GM23338 (cell line): Measurements from ENCODE around the gene RAB39A. TPM values are rescaled to one million over a fixed set of nuclear protein-coding genes. Genes with fewer than 3 reads are reported as not detected.
"Not testable (repeated sequence)": the region's sequence is repeated elsewhere in the genome, so short reads cannot be mapped to it uniquely, and the experiment has no call there.

Experiments
- ATAC-seq: fragments of 200-7000 bp; cut with Tn5 transposase; 3 replicates; pipeline ENCODE4 v1.9.1; 2020
- DNase-seq: peaks from one replicate; pipeline ENCODE4 v3.0.0-alpha.2; 2015; ENCODE audit warnings: low spot score
- H2AFZ ChIP-seq: fragments of 200-600 bp; sonication (generic); 2 replicates; pipeline ENCODE4 v1.8.0; 2016; ENCODE audit warnings: antibody characterized with exemption, mild to moderate bottlenecking, moderate library complexity
- H3F3A ChIP-seq: fragments of 200-600 bp; sonication (generic); replicated peaks from 2 replicates; pipeline ENCODE4 v1.8.0; 2017; ENCODE audit warnings: antibody characterized with exemption, mixed run types, low read depth
- H3K27ac ChIP-seq: fragments of 200-600 bp; sonication (generic); 2 replicates; pipeline ENCODE4 v1.6.1; 2016; ENCODE audit warnings: low read depth
- H3K27me3 ChIP-seq: fragments of 200-600 bp; sonication (generic); 2 replicates; pipeline ENCODE4 v1.8.0; 2016; ENCODE audit warnings: mild to moderate bottlenecking, mixed run types, moderate library complexity; ENCODE audit not compliant: insufficient read depth
- H3K36me3 ChIP-seq: fragments of 200-600 bp; sonication (generic); 2 replicates; pipeline ENCODE4 v1.8.0; 2016; ENCODE audit warnings: mild to moderate bottlenecking; ENCODE audit not compliant: insufficient read depth
- H3K4me1 ChIP-seq: fragments of 200-600 bp; sonication (generic); 2 replicates; pipeline ENCODE4 v1.8.0; 2016; ENCODE audit warnings: mild to moderate bottlenecking, moderate library complexity; ENCODE audit not compliant: insufficient read depth
- H3K4me2 ChIP-seq: fragments of 200-600 bp; sonication (generic); 2 replicates; pipeline ENCODE4 v1.7.1; 2017; ENCODE audit warnings: mixed run types
- H3K4me3 ChIP-seq: fragments of 200-600 bp; sonication (generic); 2 replicates; pipeline ENCODE4 v1.6.1; 2016; ENCODE audit warnings: mixed run types
- H3K79me2 ChIP-seq: fragments of 200-600 bp; sonication (generic); replicated peaks from 2 replicates; pipeline ENCODE4 v1.8.0; 2017; ENCODE audit warnings: mild to moderate bottlenecking; ENCODE audit not compliant: insufficient read depth
- H3K9me2 ChIP-seq: fragments of 200-600 bp; sonication (generic); 2 replicates; pipeline ENCODE4 v1.8.0; 2017; ENCODE audit not compliant: insufficient read depth
- H4K20me1 ChIP-seq: fragments of 200-600 bp; sonication (generic); replicated peaks from 2 replicates; pipeline ENCODE4 v1.8.0; 2017; ENCODE audit warnings: mild to moderate bottlenecking; ENCODE audit not compliant: insufficient read depth
- H3K27ac Mint-ChIP-seq: 2 replicates; pipeline ENCODE4 v1.8.0; 2020; ENCODE audit warnings: inconsistent platforms, mild to moderate bottlenecking, moderate library complexity, mixed read lengths
- H3K27me3 Mint-ChIP-seq: 3 replicates; pipeline ENCODE4 v1.8.0; 2022; ENCODE audit warnings: low read depth, mild to moderate bottlenecking, moderate library complexity, mixed read lengths, inconsistent platforms; ENCODE audit not compliant: insufficient read depth, poor library complexity
- H3K36me3 Mint-ChIP-seq: 3 replicates; pipeline ENCODE4 v1.8.0; 2021; ENCODE audit warnings: low read depth, mild to moderate bottlenecking, inconsistent platforms, moderate library complexity, mixed read lengths
- H3K4me1 Mint-ChIP-seq: 3 replicates; pipeline ENCODE4 v1.8.0; 2020; ENCODE audit warnings: mild to moderate bottlenecking, inconsistent platforms, mixed read lengths
- H3K4me3 Mint-ChIP-seq: 3 replicates; pipeline ENCODE4 v1.8.0; 2021; ENCODE audit warnings: moderate library complexity, mild to moderate bottlenecking, inconsistent platforms, mixed read lengths
- H3K9me3 Mint-ChIP-seq: 3 replicates; pipeline ENCODE4 v1.8.0; 2020; ENCODE audit warnings: moderate library complexity, mild to moderate bottlenecking, inconsistent platforms, mixed read lengths
- CREB1 ChIP-seq: fragments of 250-450 bp; sonication (Bioruptor Pico); IDR thresholded peaks from 2 replicates; pipeline ENCODE4 v1.5.0; 2020; ENCODE audit warnings: low read depth, mild to moderate bottlenecking, moderate library complexity
- EZH2phosphoT487 ChIP-seq: fragments of 200-600 bp; sonication (generic); IDR thresholded peaks from one replicate; pipeline ENCODE4 v1.8.1; 2018; ENCODE audit warnings: antibody characterized with exemption; ENCODE audit not compliant: unreplicated experiment
- NANOG ChIP-seq: IDR thresholded peaks from 2 replicates; pipeline ENCODE4 v1.6.1; 2016; ENCODE audit warnings: antibody characterized with exemption, borderline replicate concordance
- POLR2AphosphoS5 ChIP-seq: IDR thresholded peaks from 2 replicates; pipeline ENCODE4 v1.6.1; 2016; ENCODE audit warnings: antibody characterized with exemption, low read depth
- STAT1 ChIP-seq: IDR thresholded peaks from one replicate; pipeline ENCODE4 v1.6.1; 2016; ENCODE audit warnings: antibody characterized with exemption; ENCODE audit not compliant: unreplicated experiment
- ZNF114 ChIP-seq: fragments of 250-450 bp; sonication (Bioruptor Pico); IDR thresholded peaks from 2 replicates; pipeline ENCODE4 v1.5.0; 2020; ENCODE audit warnings: mild to moderate bottlenecking, moderate library complexity
- polyA plus RNA-seq: library from polyadenylated mRNA; unstranded; fragments of >200 nt; fragmentation: Nextera tagmentation; extraction: Ambion mirVana; gene quantifications from 2 replicates; pipeline ENCODE4 v1.2.1, GENCODE V29; 2016
- total RNA-seq: library from RNA; depleted of rRNA; stranded (reverse); fragments of >200 nt; shearing (Covaris generic); gene quantifications from 2 replicates; pipeline ENCODE4 v1.2.3, GENCODE V29; 2014
- TF ChIP-seq, protein P1 (sequence below): fragments of 250-450 bp; sonication (Bioruptor Pico); IDR thresholded peaks from 2 replicates; pipeline ENCODE4 v1.5.0; 2020; ENCODE audit warnings: mild to moderate bottlenecking, moderate library complexity

Gene RAB39A
- total and polyA plus RNA-seq, 2 experiments from 2014 or later, result 4.5 to 26.3 TPM

- no peak overlapping the region for H3K27ac ChIP-seq
- no peak for TF ChIP-seq EZH2phosphoT487
- TF ChIP-seq POLR2AphosphoS5, result no peak
- TF ChIP-seq STAT1, result no peak
- TF ChIP-seq, protein P1, sequence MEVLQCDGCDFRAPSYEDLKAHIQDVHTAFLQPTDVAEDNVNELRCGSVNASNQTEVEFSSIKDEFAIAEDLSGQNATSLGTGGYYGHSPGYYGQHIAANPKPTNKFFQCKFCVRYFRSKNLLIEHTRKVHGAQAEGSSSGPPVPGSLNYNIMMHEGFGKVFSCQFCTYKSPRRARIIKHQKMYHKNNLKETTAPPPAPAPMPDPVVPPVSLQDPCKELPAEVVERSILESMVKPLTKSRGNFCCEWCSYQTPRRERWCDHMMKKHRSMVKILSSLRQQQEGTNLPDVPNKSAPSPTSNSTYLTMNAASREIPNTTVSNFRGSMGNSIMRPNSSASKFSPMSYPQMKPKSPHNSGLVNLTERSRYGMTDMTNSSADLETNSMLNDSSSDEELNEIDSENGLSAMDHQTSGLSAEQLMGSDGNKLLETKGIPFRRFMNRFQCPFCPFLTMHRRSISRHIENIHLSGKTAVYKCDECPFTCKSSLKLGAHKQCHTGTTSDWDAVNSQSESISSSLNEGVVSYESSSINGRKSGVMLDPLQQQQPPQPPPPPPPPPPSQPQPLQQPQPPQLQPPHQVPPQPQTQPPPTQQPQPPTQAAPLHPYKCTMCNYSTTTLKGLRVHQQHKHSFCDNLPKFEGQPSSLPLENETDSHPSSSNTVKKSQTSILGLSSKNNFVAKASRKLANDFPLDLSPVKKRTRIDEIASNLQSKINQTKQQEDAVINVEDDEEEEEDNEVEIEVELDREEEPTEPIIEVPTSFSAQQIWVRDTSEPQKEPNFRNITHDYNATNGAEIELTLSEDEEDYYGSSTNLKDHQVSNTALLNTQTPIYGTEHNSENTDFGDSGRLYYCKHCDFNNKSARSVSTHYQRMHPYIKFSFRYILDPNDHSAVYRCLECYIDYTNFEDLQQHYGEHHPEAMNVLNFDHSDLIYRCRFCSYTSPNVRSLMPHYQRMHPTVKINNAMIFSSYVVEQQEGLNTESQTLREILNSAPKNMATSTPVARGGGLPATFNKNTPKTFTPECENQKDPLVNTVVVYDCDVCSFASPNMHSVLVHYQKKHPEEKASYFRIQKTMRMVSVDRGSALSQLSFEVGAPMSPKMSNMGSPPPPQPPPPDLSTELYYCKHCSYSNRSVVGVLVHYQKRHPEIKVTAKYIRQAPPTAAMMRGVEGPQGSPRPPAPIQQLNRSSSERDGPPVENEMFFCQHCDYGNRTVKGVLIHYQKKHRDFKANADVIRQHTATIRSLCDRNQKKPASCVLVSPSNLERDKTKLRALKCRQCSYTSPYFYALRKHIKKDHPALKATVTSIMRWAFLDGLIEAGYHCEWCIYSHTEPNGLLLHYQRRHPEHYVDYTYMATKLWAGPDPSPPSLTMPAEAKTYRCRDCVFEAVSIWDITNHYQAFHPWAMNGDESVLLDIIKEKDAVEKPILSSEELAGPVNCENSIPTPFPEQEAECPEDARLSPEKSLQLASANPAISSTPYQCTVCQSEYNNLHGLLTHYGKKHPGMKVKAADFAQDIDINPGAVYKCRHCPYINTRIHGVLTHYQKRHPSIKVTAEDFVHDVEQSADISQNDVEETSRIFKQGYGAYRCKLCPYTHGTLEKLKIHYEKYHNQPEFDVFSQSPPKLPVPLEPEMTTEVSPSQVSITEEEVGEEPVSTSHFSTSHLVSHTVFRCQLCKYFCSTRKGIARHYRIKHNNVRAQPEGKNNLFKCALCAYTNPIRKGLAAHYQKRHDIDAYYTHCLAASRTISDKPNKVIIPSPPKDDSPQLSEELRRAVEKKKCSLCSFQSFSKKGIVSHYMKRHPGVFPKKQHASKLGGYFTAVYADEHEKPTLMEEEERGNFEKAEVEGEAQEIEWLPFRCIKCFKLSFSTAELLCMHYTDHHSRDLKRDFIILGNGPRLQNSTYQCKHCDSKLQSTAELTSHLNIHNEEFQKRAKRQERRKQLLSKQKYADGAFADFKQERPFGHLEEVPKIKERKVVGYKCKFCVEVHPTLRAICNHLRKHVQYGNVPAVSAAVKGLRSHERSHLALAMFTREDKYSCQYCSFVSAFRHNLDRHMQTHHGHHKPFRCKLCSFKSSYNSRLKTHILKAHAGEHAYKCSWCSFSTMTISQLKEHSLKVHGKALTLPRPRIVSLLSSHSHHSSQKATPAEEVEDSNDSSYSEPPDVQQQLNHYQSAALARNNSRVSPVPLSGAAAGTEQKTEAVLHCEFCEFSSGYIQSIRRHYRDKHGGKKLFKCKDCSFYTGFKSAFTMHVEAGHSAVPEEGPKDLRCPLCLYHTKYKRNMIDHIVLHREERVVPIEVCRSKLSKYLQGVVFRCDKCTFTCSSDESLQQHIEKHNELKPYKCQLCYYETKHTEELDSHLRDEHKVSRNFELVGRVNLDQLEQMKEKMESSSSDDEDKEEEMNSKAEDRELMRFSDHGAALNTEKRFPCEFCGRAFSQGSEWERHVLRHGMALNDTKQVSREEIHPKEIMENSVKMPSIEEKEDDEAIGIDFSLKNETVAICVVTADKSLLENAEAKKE (CRISPR knock-in tag), result no peak
- no peak for TF ChIP-seq CREB1 (CRISPR knock-in tag)
- TF ChIP-seq ZNF114, result no peak
- no peak for TF ChIP-seq NANOG
- H3K9me3 Mint-ChIP-seq, result peaks cover 2% of the 10 kb centered on the region; the same call in 1 of the 3 replicates
- no peaks in the 10 kb centered on the region for H4K20me1 ChIP-seq
- H3F3A ChIP-seq, result no peaks in the 10 kb centered on the region
- H3K36me3 Mint-ChIP-seq, result no peaks in the 10 kb centered on the region
- peaks cover 4% of the 10 kb centered on the region for H3K27me3 Mint-ChIP-seq
- H3K4me3 Mint-ChIP-seq, result no peak overlapping the region
- no peaks in the 10 kb centered on the region for H3K79me2 ChIP-seq
- no peak overlapping the region for H2AFZ ChIP-seq
- H3K4me1 Mint-ChIP-seq, result no peaks in the 10 kb centered on the region
- DNase-seq (no peak), ATAC-seq (no peak)
- no peaks in the 10 kb centered on the region for H3K9me2 ChIP-seq
- no peak overlapping the region for H3K4me2 ChIP-seq
- no peaks in the 10 kb centered on the region for H3K4me1 ChIP-seq
- no peak overlapping the region for H3K27ac Mint-ChIP-seq
- no peaks in the 10 kb centered on the region for H3K27me3 ChIP-seq
- no peak overlapping the region for H3K4me3 ChIP-seq
- no peaks in the 10 kb centered on the region for H3K36me3 ChIP-seq
Measured at GRCh38 chr11:107921997-107922396, 6.3 kb upstream of the RAB39A start.

- not testable (repeated sequence) for DNase-seq, H3K36me3 Mint-ChIP-seq, H3K4me1 Mint-ChIP-seq, H3K27me3 ChIP-seq, H3K27me3 Mint-ChIP-seq, H3K9me2 ChIP-seq, H3K36me3 ChIP-seq, H3K27ac Mint-ChIP-seq, H3F3A ChIP-seq, H3K4me1 ChIP-seq, H3K9me3 Mint-ChIP-seq, H3K79me2 ChIP-seq, H3K4me3 Mint-ChIP-seq, H3K4me2 ChIP-seq, H3K27ac ChIP-seq, ATAC-seq, H4K20me1 ChIP-seq, H2AFZ ChIP-seq, H3K4me3 ChIP-seq
Measured at GRCh38 chr11:107923519-107923918, 4.7 kb upstream of the RAB39A start.
